VCaP (cell line): ENCODE results near the gene MID1.

Source experiments
- H3K27ac ChIP-seq: fragments of 450-650 bp; 2 replicates; pipeline ENCODE4 v1.5.1; 2017
- CTCF ChIP-seq: fragments of 450-650 bp; conservative IDR thresholded peaks from 2 replicates; pipeline ENCODE4 v1.5.1; 2017; ENCODE audit warnings: mild to moderate bottlenecking, moderate library complexity

MID1 gene

DNA sequence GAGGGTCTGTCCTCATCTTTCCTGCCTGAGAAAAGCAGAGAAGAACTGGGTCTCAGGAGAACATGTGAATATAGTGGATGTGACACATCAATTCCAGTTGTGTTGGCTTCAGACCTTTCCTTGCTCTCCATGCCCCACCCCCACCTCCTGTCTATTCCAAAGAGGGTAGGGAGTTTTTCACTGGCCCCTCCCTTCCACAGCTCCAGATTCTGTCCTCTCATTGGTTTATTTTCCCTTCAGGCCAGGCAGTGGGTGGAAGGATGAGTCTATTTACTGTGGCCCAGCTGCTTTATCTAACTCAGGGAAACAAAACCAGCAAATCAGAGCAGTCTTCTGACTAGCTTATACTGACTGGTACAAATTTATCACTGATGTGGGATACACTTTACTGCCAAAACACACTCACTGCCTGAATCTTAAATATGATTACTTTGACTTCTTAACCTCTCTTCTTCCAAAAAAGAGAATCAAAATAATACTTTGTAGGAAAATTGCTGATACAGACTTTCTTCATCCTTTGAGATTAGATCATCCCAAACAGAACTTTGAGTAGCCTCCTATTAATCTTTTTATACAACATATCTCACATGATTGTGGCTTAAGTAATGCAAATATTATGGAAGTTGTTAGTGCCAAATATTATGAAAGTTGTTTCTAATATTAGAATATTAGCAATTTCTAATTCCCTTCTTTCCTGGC is 221.2 kb downstream of the MID1 start:
- TF ChIP-seq CTCF, result no peak
- H3K27ac ChIP-seq, result no peak overlapping the region

DNA sequence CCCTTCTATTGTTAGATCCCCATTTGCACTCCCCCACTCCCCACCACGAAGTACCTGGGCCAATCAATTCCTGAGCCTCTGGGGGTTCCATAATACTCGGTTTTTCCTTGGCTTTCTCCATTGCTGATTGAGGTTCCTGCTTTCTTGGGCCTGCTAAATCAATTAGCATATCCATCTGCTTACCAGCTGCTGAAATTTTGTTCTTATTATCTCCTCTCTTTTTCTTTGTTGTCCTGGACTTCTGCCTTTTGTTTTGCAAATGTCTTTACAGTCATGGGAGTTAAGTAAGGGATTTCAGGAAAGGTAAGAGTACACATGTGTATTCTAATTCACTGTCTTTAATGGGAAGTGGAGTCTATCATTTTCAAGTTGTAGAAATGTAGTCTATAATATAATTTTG is 222.2 kb downstream of the MID1 start:
- H3K27ac ChIP-seq, result no peak overlapping the region
- TF ChIP-seq CTCF, result no peak

GRCh38 chrX:10397349-10397748 is 223.0 kb downstream of the MID1 start:
- H3K27ac ChIP-seq, result no peak overlapping the region
- no peak for TF ChIP-seq CTCF

GRCh38 chrX:10395643-10396042 is 224.7 kb downstream of the MID1 start:
- H3K27ac ChIP-seq, result no peak overlapping the region
- TF ChIP-seq CTCF, result no peak
